HG02884 (cell line): ENCODE results near the gene MPZL1.

Source experiments
- ATAC-seq: cut with Tn5 transposase; IDR thresholded peaks from one replicate; pipeline ENCODE4 v1.9.1; 2021; ENCODE audit warnings: mild to moderate bottlenecking, moderate library complexity; ENCODE audit not compliant: unreplicated experiment

The MPZL1 gene

DNA sequence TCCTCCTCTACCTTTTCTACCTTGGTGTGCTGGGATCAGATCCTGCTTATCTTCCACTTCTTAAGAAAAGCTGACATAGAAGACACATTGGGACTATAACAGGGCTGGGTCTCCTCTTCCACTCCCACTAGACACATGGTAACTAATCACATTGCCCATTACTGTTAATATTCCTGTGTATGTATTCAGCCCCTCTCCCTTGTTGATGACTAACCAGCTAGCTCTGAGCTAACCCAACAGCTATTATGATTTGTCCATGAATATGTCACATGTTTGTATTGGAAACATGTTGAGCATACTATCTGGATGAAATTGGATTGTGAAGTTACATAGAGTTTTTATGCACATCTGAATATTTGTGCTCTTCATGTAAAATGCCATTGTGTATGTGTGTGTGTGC lies 52.9 kb downstream of the MPZL1 start:
- ATAC-seq: no peak

DNA sequence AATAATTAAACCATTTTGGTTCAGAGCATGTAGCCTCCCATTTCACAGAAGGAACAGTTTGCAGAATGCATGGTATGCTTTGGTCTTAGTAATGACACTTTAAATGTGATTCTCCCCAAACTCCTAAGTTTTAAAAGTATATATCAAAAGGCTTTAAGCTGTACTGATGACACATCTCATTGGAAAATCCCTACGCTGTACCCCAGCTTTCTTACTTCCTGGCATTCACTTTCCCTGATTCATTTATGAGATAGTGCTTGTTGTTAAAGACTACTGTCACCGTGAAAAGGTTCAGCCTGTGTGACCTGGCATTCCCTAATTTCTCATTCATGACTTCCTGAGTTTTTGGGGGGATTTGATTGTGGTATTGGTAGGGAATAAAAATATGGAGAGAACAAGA lies 53.4 kb downstream of the MPZL1 start:
- no peak for ATAC-seq

DNA sequence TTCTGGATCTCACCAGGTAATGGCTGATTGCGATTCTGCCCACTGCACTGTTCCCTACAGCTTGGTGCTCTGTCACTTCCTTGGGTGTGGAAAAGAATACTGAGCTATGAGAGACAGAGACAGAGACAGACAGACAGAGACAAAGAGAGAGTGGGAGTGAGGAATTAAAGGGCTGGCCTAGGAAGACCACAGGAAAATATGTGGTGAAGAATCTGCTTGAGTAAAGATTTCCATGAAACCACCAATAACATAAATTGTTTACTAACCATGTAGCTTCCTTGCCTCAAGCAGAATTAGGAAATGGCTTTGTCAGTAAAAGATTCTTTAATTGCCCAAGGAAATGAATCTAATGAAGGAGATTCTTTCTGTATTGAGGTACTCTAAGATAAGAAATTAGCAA lies 54.4 kb downstream of the MPZL1 start:
- ATAC-seq: no peak

DNA sequence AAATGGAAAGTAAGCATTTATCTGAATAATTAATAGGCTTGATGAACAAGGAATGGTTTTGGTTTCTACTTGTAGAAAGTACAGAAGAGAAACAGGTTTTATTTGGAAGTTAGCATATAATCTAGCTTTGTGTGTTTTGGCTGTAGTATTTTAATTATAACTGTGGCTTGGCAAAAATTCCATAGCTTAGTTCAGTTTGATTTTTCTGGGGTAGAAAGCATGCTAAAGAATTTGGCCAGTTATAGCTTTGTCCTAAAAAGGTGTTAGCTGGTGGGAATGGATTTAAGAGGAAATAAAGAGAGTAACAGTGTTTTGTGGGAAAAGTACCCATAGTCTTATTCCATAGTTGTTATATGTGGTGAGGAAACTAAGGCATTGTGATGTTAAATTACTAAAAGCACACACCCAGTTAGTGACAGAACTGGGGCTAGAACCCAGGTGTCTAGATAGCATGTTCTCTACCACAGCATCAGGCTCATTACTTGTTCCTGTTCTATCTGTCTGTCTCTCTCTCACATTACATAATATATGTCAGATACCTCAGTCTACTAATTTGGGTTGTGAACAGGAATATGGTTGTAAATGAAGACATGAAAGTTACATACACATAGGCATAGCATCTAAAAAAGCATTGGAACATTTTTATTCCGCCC lies 55.0 kb downstream of the MPZL1 start:
- ATAC-seq: no peak

DNA sequence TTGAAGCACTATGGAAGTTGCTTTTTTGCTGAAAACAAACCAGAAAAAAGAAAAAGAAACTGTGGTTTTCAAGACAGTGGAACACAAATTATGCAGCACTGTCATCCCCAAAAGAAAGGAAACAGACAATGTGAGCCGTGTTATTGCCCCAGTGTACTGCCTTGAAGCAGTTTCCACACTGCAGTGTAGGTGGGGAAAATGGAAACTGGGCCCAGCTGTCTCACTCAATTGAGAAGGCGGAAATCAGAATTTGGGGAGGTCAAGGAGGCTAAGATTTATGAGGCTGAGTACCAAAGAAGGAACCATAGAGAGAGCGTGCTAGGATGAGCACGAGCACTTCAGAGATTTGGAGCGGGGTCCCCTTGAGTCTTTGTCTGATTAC lies 55.5 kb downstream of the MPZL1 start:
- ATAC-seq: no peak

DNA sequence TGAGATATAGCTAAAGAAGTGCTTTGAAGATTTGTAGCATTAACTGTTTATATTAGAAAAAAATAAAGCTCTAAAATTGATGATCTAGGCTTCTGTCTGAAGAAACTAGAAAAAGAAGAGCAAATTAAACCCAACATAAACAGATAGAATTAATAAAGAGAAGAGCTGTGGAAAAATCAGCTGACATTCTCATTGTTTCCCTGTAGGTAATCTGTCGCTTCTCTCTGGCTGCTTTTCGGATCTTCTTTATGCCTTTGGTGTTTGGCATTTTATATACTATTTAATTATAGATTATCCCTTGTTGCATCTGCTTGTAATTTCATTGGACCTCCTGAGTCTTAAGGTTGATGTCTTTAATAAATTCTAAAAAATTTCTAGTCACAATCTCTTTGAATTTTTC lies 59.8 kb downstream of the MPZL1 start:
- no peak for ATAC-seq

DNA sequence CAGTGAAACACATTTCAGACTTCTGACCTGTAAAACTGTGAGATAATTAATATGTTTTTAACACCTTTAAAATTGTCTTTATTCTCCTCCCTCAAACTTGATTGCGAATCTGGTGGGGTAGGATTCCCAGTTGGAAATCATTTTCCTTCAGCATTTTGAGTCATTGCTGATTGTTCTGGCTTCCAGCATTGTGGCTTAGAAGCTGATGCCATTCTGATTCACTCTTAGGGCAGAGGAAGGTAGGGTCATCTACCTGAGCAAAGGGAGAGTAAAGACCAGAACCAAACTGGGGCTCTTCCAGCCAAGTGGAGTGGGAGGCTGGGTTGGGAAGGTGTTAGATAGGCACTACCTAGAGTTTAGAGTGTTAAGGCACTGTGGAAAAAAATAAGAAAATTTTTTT lies 61.2 kb downstream of the MPZL1 start:
- no peak for ATAC-seq

DNA sequence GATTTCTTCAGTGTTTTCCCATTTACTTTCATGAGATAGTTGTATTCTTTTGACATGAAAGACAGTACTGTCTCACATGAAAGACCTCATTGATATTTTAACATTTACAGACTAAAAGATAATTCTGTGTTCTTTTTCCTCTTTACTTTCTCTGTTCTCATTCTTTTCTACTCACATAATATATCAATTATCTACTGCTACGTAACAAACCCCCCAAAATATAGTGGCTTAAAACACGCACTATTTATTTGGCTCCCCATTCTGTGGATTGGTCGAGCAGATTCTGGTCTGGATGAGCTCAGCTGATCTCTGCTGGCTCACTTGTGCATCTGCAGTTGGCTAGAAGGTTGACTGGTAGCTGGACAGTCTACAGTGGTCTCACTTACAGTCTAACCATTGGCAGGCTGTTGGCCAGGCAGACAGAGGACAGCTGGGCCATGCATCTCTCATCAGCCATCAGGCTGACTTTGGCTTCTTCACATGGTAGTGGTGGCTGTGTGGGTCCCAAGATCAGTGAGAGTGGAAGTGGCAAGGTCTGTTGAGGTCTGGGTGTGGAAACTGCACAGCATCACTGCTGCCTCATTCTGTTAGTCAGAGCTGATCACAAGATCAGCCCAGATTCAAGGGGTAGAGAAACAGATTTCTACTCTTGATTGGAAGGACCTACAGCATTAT lies 63.2 kb downstream of the MPZL1 start:
- ATAC-seq: no peak

DNA sequence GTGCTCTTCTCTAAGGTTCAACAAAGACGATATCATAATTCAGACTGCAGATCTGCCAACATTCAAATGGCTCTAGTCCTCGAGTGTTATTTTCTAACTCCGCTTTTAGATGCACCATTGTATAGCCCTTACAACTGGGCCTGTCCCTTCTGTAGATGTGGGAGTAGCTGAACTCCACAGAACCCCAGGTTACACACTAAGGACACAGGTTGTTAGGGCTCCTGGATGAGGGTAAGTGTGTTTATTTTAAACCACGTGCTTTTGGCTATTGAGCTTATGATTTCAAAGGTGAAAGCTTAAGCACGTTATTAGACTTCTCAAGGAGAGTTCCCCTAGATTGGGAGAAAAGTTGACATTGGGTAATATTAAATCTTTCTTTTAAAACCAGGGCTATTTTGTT lies 64.7 kb downstream of the MPZL1 start:
- no peak for ATAC-seq

DNA sequence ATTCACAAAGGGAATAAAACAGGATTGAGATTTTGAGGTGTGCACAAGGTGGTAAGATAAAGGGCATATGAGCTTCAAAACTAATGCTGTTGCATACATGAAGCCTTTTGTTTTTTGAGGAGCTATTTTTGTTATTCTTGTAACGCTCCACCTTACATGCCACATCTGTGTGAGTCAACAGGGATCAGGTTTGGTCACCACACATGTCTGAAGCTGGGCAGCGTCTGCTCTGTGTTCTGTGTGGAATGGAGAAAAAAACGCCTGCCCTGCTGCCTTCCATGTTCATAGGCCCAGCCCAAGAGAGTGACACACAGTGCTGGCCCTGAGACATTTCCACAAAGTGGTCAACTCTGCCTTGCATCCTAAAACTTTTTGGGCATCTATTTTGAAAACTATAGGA lies 67.7 kb downstream of the MPZL1 start:
- no peak for ATAC-seq

DNA sequence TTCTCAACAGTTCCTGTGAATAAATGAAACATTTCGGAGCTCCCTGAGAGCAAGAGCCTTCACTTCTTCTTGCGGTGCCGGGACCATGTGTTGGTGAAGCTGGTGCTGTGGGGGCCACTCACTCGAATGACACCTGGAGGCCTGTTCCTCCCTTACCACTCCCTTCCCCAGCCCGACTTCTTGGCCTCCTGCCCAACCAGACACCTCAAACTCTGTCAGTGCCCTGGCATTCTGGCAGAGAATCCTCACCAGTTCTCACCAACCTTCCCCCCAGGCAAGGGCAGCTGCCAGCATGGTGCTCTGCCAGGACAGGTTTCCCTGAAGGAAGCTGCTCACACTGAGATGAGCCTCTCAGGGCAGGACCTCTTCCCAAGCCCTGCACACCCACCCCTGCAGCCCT lies 68.3 kb downstream of the MPZL1 start:
- ATAC-seq: no peak

DNA sequence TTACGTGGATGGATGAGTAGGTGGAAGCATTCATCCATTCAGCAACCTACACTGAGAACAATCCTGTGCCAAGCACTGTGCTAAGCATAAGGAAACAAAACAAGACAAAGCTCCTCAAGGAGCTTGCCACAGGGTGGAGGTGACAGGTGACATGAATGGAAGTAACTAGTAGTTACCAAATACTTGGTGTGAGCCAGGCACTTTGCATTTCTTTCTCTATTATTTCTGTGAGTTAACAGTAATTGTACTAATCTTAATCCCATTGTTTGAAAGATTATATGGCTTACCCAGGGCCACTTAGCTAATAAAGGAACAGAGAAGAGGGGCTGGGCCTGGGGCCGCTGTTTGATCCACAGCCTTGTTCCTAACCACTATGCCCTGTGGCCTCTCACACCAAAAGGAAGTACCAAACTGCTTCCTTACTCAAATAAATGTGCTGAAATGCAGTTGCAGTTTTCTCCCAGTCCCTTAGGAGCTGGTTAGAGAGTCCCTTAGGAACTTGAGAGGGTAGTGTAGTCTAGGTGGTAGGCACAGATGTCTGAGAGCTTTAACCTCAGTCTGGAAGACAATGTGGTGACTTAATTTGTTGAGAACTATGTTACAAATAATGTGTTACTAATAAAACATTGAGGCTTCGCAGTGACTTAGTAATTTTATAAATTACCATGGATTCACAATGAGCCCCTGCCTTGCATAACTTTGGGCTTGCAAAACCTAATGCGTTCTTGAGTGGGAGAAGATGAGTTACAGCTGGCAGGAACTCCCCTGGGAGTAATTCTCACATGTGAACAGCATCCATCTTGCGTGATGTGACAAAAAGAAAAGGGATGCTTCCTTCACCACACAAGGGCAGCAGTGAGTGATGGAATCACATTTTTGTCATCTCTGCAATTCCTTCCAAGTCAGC lies 69.8 kb downstream of the MPZL1 start:
- ATAC-seq: no peak

DNA sequence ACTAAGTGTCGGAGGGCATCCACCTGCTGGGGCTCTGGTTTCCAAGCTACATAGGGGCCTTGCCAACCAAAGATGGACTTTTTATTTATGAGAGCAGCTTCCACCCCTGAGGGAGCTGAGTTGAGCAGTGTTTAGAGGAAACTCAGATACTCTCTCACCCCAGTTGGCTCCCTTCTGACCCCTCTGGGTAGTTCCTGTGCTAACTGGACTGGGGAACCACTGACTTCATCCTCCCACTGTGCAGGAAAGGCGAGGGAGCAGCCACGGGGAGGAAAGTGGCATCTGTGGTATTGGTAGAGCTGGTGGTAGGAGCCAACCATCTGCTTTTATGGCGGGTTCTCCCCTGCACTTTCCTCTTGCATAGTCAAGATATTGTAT lies 70.4 kb downstream of the MPZL1 start:
- no peak for ATAC-seq

DNA sequence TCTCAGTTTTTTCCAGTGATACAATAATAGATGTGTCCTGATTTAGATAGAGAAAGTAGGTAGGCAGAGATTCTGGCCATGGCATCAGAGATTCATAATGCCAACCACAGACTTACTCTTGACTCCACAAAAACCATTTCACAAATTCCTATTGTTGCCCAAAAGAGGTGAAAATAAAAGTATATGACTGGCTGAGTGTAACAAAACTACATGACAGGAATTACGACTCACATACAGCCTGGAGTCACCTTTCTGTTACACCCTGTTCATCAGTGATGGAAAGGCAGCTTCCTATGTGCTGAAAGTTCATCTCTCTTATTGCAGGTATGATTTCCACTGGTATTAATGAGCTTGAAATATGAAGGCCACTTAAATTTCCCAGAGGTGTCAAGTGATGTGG lies 72.3 kb downstream of the MPZL1 start:
- no peak for ATAC-seq

DNA sequence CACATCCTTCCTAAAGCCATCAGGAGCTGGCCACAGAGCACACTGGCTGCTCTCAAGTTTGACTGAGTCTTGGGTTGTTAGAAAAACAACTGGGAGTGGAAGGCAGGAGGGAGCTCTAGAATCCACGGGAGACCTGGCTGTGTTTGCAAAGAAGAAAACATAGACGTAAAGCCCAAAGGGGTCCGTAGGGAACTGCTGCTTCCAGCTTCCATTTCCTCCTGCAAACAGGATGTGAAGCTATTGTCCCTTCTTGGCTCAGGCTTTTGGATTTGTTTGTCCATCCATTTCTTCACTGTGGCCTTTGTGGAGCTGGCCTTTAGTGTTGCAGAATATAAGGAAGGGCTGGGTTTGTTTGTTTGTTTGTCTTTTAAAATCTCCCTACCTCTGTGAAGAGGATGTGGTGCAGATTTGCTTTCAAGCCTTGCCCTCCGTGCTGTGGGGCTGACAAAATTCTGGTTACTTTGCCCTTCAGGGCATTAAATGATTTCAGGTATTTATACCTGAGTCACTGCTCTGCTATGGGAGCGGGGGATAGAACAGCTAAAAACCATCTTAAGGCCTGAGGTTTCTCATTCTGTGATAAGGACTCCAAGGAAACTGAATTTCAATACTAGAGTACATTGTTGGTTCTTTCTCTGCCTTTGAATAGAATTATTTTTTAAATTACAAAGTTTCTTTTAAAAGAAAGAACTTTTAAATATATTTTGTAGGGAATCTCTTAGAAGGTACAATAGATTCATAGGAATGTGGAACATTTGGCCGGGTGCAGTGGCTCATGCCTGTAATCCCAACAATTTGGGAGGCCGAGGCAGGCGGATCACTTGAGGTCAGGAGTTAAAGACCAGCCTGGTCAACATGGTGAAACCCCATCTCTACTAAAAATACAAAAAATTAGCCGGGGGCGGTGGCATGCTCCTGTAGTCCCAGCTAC lies 74.3 kb downstream of the MPZL1 start:
- no peak for ATAC-seq

DNA sequence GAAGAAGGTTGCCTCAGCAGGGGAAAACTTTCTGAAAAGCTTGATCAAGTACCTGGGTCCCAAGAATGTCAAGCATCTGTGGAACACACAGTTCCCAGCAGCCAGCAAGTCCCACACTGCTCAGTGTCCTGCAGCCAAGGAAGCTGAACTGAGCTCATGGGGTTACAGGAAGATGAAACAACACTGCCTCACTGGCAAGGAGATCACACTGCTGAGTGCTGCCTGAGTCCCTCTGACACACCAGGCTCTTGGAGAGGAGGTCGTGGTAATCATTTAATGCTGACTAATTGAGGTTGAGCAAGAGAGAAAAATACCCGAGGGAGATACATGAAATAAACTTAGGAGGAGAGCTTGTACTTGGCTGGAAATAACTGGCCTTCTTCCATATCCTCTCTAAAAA lies 75.2 kb downstream of the MPZL1 start:
- no peak for ATAC-seq

DNA sequence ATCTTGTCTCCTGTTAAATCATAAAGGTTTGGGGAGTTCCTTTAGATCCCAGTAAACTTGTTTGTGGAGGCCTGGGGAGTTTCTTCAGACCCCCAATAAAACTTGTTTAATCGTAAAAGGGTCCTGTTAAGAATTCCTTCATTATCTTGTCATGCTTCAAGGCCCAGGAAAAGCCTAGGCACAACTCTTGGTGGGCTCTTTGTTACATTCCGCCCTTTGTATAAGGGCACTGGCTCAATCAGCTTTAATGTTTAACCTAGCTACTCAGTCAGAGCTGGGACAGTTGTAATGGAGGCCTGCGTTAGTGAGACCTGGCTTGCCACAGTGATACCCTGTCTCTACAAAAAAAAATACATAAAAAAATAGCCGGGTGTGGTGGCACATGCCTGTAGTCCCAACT lies 77.2 kb downstream of the MPZL1 start:
- no peak for ATAC-seq

DNA sequence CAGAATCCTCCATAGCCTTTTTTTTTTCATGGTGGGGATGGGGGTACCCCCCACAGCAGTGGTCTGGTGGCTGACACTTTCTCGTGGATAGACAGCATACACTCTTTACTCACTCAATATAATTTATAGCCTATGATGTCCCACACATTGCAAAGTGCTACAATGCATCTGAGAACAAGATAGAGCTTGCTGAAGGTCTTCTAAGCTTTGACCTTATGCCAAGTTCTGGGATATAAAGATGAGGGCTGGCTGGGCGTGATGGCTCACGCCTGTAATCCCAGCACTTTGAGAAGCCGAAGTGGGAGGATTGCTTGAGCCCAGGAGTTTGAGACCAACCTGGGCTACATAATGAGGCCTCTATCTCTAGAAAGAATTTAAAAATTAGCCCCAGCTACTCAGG lies 78.0 kb downstream of the MPZL1 start:
- no peak for ATAC-seq

DNA sequence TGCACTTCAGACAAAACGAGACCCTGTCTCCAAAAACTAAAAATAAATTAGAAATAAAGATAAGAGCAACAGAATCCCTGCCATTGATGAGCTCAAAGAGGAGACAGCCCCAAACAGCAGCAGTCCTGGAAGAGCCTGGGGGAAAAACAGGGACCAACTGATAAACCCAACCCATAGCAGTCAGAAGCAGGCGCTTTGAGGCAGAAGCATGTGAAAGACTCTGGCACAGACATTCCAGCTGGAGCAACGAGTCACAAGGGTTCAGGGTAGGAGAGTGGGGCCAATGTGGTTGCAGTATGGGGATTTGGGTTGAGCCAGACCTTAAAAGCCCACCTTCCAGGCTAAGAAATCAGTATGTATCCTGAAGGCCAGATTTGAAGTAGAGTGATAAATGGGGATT lies 78.5 kb downstream of the MPZL1 start:
- no peak for ATAC-seq

DNA sequence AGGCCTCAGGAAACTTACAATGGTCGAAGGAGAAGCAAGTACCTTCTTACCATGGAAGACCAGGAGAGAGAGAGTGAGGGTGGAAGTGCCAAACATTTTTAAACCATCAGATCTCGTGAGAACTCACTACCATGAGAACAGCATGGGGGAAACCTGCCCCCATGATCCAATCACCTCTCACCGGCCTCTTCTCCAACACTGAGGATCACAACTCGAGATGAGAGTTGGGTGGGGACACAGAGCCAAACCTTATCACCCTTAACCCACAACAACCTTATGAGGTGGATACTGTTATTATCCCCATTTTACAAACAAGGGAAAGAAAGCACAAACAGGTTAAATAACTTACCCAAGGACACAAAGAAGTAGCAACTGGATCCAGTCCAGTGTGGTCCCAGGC lies 80.5 kb downstream of the MPZL1 start:
- ATAC-seq: no peak
